GM21825 (cell line): ENCODE results near the gene SERINC3.
A peak's percentile ranks its signal among the peaks of the same experiment; 100 is the strongest.
"Not testable (repeated sequence)": the region's sequence is repeated elsewhere in the genome, so short reads cannot be mapped to it uniquely, and the experiment has no call there.

Experiments
- ATAC-seq: cut with Tn5 transposase; IDR thresholded peaks from one replicate; pipeline ENCODE4 v1.9.1; 2021; ENCODE audit warnings: mild to moderate bottlenecking, moderate library complexity; ENCODE audit not compliant: unreplicated experiment

Gene SERINC3

DNA sequence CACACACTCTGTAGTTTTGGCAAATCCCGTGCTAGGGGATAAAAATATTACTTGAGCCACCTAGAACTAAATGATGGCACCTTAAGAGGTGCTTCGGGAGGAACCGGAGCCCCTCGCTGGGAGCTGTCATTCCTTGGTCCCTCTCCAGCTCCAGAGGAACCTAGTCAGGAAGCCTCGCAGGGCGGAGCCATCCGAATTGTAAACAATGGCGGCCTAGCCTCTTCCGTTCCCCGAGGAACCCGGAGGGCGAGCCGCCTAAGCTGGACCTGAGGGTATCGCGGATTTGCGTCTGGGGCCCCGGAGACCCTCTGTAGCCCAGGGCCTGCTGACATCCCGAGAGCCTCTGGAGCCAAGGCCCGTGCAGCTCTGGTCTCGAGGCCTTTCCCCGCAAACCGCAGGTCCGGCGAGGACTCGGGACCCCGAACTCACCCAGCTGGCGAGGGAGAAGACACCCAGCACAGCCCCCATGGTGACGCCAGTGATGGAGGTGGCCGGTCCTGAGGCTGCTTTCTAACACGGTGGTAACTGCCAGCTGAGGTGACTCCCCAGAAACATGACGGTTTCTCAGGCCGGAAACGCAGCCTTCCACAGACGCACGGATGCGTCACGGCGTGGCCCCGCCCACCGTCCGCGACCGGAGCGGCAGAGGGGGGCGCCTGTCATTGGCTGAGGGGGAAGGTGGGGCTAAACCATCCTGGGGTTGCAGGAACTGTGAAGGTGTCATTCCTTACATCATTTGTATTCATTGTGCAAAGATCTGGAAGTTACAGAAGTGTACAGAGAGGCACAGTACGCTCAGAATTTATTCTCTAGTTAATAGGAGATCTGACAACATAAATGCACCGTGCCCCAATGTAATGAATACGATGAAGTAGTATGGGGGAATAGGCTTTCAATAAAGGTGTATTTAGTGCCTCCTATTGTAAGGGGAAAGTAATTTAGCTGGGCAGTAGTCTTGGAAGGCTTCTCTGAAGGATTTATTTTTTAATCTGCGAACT, at the start of gene SERINC3:
Gene SERINC3 (minus strand): TSS at position 587 of the 998 bp plus-strand sequence. CDS start 119 bp downstream, at position 468.
- ATAC-seq = peak; percentile 97

DNA sequence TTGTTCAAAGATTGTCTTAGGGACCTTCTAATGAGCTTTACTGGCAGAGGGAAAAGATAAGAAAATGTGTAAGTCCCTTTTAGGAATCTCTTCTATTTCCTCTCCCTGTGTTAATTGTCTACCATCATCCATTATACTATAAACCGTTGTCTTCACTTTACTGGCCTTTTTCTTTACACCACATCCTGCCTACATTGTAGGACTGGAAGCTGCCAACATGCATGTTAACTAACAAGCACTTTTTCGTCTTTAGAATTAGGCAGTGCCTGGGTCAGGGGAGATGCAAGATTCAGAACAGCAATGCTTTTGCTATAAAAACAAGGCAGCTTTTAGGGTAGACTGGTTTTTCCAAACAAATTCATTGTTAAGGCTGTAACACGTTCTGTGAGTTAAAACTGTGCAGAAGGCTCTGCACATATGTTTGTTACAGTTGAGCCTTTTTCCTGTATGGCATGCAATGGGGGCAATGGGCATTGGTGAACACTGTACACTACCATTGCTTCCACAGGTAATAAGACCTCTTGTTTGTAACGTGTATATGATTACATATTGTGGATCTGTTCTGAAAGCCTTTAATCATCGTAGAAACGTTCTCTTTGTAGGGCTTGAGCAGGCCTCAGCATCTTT, 49.6 kb upstream of the SERINC3 start:
- no peak for ATAC-seq

DNA sequence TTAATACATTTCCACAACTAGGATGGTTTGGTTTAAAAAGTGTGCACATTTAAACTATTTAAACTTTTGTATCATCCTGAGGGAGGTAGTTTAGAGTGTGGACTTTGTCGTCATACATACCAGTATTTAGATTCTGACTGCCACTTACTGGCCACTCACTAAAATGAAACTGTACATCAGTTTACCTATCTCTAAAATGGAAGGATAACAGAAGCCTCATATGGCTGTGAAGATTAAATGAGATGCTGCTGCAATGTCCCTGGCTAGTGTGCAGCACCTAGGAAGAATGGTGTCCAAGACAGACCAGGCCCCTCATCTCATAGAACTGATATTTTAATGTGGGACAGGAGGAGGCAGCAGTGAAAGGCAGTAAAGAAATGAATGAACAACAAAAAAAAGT, 48.5 kb upstream of the SERINC3 start:
- ATAC-seq = no peak

DNA sequence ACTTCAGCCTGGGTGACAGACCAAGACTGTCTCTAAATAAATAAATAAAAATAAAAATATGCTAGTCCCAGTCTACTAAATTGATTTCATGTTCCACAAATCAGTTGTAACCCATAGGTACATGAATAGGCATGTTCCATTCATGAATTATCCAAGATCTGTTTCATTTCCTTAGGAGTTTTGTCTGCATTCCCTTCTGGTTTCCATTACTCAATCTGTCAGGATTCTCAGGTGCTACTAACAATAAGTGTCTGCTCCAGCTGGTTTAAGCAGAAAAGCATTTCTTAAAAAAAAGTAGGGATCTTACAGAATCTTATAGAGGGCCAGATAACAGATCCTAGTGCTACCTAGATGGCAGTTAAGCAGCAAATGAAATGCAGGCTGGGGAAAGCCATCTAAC, 44.9 kb upstream of the SERINC3 start:
- ATAC-seq = no peak

DNA sequence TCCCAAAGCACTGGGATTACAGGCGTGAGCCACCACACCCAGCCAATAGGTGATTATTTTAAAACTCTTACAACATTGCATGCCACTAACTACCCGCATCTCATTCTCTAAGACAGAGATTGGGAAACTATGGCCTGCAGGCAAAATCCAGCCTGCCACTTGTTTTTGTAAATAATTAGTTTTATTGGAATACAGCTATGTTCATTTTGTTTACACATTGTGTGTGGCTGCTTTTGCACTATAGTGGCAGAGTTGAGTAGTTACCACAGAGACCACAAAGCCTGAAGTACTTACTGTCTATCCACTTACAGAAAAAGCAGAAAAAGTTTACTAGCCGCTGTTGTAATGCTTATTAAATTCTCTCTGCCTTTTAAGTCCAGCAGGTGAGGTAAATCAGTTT, 44.1 kb upstream of the SERINC3 start:
- no peak for ATAC-seq

GRCh38 chr20:44561876-44562275, 40.0 kb upstream of the SERINC3 start:
- ATAC-seq = no peak

GRCh38 chr20:44560818-44561217, 38.9 kb upstream of the SERINC3 start:
- ATAC-seq = not testable (repeated sequence)

- no peak for ATAC-seq
Measured at GRCh38 chr20:44560229-44560628, 38.4 kb upstream of the SERINC3 start.

DNA sequence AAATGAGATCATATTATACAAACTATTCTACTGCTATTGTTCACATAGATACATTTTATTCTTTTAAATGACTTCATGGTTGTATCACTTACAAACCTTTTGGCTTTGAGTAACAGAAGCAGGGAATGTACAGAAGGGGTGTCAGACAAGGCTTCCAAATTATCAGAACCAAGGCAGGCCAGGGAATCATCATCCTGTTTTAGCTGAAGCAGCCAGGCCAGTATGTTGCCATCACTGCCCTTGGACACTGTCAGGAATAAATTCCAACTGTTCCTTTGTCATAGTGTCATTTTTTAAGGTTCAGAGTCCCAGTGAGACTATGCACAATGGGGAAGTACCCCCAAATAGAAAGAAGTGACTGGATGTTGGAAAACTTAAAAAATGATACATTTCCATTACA, 37.4 kb upstream of the SERINC3 start:
- ATAC-seq = no peak

DNA sequence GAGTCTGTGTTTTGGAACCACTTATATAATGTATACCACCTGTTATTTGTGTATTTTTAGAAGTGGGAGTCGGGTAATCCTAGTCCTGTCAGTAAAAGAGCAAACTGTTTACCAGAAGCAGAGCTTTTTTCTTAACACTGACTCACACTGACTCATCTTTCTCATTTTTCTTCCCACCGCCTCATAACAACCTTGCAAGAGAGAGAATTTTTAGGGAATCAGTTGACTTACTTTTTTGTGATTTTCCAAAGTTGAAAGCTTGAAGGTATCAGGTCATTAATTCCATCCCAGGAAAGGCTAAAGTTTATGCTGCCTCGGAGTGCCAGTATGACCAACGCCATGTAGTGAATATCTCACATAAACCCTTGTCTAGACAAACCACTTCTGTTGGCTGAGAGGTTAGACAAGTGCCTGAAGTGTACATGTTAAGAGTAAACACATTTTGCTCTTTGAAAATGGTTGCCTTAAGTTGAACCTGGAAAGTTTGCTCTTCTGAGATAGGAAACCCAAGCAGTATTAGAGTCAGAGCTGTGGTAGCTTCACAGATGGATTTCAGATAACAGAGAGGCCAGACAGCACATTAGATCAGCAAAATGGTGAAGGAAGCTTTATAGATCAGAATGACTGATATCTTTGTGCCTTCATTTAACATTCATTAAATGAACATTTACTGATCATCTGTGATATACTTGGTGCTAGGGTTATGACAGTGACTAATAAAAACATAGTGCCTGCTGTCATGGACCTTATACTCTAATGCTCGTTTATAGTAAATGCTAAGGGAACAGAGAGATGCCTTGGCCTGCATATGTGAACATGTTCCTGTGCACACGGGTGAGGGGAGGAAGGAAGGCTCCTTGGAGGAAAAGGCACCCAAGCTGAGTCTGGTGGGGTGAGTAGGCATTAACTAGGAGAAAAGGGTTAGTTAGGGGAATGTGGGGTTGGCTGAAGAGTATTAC, 31.4 kb upstream of the SERINC3 start:
- no peak for ATAC-seq

DNA sequence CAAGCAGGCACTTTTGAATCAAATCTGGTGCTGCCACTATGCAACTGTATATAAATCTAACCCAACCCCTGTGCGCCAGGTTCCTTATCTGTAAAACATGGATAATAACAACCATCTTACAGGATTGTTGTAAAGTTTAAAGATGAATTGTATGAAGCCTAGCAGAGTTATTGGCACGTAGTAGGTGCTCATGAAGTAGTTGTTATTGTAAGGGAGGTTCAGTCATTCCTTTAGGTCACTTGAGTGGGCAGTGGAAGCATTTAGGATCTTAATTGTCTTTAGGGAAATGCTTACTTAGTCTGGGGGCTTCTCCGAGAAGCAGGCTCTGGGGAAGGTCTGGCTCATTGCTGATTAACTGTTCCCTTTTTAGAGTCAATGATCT, 30.7 kb upstream of the SERINC3 start:
- ATAC-seq = no peak

GRCh38 chr20:44552050-44552449, 30.2 kb upstream of the SERINC3 start:
- no peak for ATAC-seq

DNA sequence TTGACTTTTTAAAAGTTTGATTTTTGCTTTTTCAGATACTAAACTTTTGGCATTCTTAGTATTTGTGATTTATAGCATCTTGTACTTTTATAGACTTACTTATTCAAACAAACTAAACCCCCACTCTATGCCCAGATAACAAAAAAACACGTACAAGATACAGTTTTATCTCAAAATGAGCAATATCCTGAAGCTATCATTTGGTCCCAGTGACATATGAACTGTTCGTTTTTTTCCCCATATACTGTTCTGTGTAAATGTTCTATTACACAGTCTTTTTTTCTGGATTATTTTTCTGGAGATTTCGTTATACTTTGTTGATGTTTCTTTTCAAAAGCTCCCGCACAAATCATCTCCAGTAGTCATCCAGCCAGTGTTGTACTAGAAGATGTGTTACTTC, 27.3 kb upstream of the SERINC3 start:
- ATAC-seq = no peak

DNA sequence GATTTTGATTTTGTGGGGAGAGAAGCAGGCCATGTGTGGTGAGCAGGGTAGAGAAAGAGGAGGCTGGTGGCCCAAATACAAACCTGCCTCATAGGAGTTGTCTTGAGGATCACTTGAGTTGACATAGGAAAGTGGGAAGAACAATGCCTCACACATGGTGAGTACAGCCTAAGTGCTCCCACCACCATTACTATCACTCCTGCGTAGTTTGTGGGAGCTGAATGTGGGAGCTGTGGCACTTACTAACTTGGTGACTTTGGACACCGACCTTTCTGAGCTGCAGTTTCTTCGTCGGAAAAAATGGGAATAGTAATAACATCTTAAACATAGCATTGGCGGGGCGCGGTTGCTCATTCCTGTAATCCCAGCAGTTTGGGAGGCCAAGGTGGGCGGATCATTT, 25.5 kb upstream of the SERINC3 start:
- no peak for ATAC-seq

DNA sequence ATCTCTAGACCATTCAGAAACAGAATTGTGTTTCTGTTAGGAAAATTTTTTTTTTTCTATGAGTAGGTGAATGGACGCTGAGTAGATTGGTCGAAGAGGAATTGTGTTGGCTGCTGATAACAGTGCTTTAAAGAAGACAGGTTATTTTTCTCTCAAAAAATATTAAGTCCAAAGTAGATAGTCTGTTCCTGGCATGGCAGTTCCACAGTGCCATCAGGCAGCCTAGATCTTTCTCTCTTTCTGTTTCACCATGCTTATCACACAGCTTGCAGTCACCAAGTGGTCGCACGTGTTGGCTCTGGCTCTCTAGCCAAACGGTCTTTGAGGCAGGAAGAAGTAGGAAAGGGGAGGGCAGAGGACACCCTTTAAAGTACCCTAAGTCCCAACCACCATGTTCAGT, 22.4 kb upstream of the SERINC3 start:
- no peak for ATAC-seq

DNA sequence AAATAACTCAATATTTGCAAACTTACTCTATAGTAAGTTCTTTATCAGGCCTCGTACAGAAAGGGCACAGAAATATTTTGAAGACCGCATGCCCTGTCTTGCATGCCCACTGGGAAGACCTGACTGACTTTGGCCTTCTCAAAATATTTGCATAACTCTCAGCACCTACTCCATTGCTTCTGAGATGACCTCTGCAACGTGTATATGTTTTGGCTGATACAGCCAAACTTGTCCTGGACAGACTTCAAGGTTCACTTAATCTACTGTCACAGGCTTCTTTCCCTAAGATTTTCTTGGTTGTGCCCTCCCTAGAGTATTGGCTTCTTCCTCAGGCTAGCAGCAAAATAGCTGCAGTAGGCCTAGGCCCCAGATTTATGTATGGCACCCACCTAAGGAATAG, 21.5 kb upstream of the SERINC3 start:
- ATAC-seq = no peak

DNA sequence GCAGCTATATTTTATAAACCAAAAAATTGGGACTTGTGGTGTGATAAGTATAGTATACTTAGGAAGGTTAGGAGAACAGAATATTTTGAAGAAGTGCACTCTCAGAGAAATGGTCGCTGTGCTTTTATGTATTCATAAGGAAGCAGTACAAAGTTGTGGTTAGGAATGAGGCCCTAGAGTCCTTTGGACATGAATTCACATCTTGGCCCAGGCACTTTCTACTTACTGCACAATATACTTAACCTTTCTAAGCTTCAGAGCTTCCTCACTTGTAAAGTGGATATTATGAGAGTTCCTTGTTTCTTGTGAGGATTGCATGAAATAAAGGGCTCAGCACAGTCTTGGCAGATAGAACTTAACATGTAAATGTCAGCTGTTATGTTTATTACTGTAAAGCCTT, 21.0 kb upstream of the SERINC3 start:
- no peak for ATAC-seq

DNA sequence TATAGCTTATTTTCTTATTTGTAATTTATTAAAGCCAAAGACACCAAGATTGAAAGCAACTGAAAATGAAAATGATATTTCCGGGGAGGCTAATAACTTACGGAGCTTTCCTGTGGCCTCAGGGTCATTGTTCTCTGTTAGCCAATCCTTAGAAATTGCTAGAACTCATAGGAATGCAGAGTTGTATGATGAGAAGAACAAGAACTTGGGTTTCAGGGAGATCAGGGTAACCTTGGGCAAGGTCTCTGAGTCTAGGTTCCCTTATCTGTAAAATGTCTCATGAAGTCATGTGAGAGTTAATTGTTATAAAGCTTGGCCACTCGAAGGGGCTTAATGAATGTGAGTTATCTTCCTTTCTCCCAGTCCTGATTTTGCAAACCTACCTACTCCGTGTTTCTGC, 20.1 kb upstream of the SERINC3 start:
- ATAC-seq = no peak

DNA sequence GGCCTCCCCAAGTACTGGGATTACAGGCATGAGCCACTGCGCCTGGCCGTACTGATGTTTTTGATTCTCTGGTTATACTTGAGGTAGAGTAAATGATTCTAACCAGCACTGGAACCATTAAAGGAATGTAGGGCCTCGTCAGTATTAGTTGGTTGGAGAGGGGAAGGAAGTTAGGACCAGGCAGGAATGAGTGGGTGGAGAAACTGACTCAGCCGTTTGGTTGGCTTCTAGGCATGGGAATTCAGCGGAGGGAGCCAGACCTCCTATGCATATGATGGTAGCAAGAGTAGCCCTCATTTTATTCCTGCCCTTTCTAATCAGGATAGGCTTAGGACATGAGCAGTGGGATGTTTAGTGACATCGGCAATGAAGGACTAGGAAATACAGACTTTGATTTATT, 19.0 kb upstream of the SERINC3 start:
- ATAC-seq = no peak

DNA sequence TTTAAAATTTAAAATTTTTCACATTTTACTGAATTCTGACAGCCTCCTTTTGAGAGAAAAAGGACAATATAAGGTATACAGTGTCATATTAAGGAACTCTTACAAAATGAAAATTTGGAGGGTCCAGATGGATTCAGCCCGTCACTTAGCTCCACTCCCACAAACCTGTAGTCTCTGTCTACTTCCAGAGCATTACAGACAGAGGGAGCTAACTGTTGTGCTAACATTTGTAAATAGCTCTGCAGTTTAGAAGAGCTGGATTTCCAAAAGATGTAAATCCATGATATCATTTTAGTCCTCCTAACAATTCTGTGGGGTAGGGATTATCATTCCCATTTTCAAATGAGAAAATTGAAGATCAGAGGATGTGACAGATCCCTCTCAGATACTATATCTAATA, 16.1 kb upstream of the SERINC3 start:
- ATAC-seq = no peak

- no peak for ATAC-seq
Measured at GRCh38 chr20:44536175-44536574, 14.3 kb upstream of the SERINC3 start.
